ENCODE results near the gene C11orf98. TPM values are rescaled to one million over a fixed set of nuclear protein-coding genes. Genes with fewer than 3 reads are reported as not detected.

The C11orf98 gene
- total RNA-seq, 1 experiment from 2014 or later: 139 TPM

GRCh38 chr11:62648967-62649364, 16.0 kb downstream of the C11orf98 start:
- no peaks in the 10 kb centered on the region for H3K9me3 Mint-ChIP-seq
- peaks cover 3% of the 10 kb centered on the region; the same call in 1 of the 2 replicates for H3K4me1 ChIP-seq (ENCODE audit: insufficient read depth, low read length)
- no peak overlapping the region for H2BK12ac ChIP-seq (ENCODE audit: insufficient read length, low read depth, low read length)
- no peak overlapping the region for H3K4me2 ChIP-seq (ENCODE audit: insufficient read depth, insufficient read length, low read length)
- no peak overlapping the region for H3T11ph ChIP-seq (ENCODE audit: low read length)
- no peaks in the 10 kb centered on the region for H3K9me3 ChIP-seq (ENCODE audit: control insufficient read depth, low read depth, low read length)
- no peaks in the 10 kb centered on the region for H3K27me3 ChIP-seq (ENCODE audit: insufficient read depth, low read length)
- no peak overlapping the region for H2AK5ac ChIP-seq (ENCODE audit: insufficient read length, low read length)
- TF ChIP-seq CTCF (conservative IDR thresholded peaks at IDR 0.05): no peak
- H3K27me3 Mint-ChIP-seq (ENCODE audit: low read depth): no peaks in the 10 kb centered on the region
- no peak for DNase-seq
- no peak overlapping the region for H4K8ac ChIP-seq (replicated peaks; ENCODE audit: insufficient read length, low read depth, low read length)
- peaks cover 14 to 36% (median 23%) of the 10 kb centered on the region in 3 experiments for H3K36me3 Mint-ChIP-seq (ENCODE audit: insufficient read depth in 1 of 3, low read depth in 3 of 3)
- H3K9ac ChIP-seq (ENCODE audit: extremely low read depth, insufficient read length, low read length): no peak overlapping the region
- no peak overlapping the region for H4K91ac ChIP-seq (ENCODE audit: insufficient read length, low read depth, low read length)
- H3K56ac ChIP-seq (ENCODE audit: insufficient read length, low read depth, low read length): no peak overlapping the region
- H3K27ac Mint-ChIP-seq: no peak overlapping the region
- no peak overlapping the region for H2BK5ac ChIP-seq (ENCODE audit: insufficient read length, low read length)
- peaks cover 12 to 17% of the 10 kb centered on the region in 2 experiments for H3K4me1 Mint-ChIP-seq
- H3K18ac ChIP-seq (ENCODE audit: insufficient read length, low read depth, low read length): no peak overlapping the region
- peaks cover 12% of the 10 kb centered on the region; the same call in 1 of the 2 replicates for H3K79me2 ChIP-seq (ENCODE audit: insufficient read depth, low read length)
- no peak overlapping the region for H2BK15ac ChIP-seq (ENCODE audit: low read depth, low read length)
- no peak overlapping the region for H4K5ac ChIP-seq (ENCODE audit: insufficient read length, low read depth, low read length)
- no peaks in the 10 kb centered on the region for H3K79me1 ChIP-seq (ENCODE audit: insufficient read depth, low read depth, low read length, poor library complexity, severe bottlenecking)
- no peak overlapping the region for H2AFZ ChIP-seq (ENCODE audit: low read length)
- no peak overlapping the region for H3K4me3 Mint-ChIP-seq
- no peak overlapping the region for H3K4ac ChIP-seq (ENCODE audit: low read depth, low read length)
- no peaks in the 10 kb centered on the region for H4K20me1 ChIP-seq (ENCODE audit: control insufficient read depth, insufficient read depth, insufficient read length)
- no peak overlapping the region for H3K27ac ChIP-seq (ENCODE audit: insufficient read length, low read depth, low read length)
- H3K23me2 ChIP-seq (ENCODE audit: insufficient read length, low read depth, low read length, poor library complexity, severe bottlenecking): peaks cover 9% of the 10 kb centered on the region
- no peak overlapping the region for H2BK20ac ChIP-seq (ENCODE audit: low read depth, low read length, poor library complexity, severe bottlenecking)
- no CpG with 5 or more reads among the region's 11 CpGs for WGBS (ENCODE audit: extremely low coverage, insufficient read length, low lambda C conversion rate)
- H2BK120ac ChIP-seq (ENCODE audit: low read depth, low read length, poor library complexity, severe bottlenecking): no peak overlapping the region
- no peak overlapping the region for H3K14ac ChIP-seq (ENCODE audit: insufficient read depth, low read length)
- H3K23ac ChIP-seq (ENCODE audit: insufficient read length, low read depth, low read length): no peak overlapping the region
